Tibial artery (tissue), 4 donors: ENCODE measurements around the gene CALCOCO1.

Source experiments
- DNase-seq, 2 donors: peaks; one replicate each; pipeline ENCODE4 v3.0.0-alpha.2; 2019
- H3K27ac ChIP-seq, 2 donors: fragments of 200-600 bp; sonication (generic) in 1 of 2; 1 replicate in 1 of 2; 2 replicates in 1 of 2; pipeline ENCODE4 v1.5.1; 2018 to 2019; ENCODE audit warnings: mild to moderate bottlenecking in 1 of 2
- H3K27me3 ChIP-seq, 2 donors: fragments of 200-600 bp; sonication (generic) in 1 of 2; one replicate each; pipeline versions ENCODE4 v1.5.1 to v1.6.0; 2016 to 2019
- H3K36me3 ChIP-seq, 3 donors: fragments of 200-600 bp; sonication (generic) in 2 of 3; one replicate each; pipeline ENCODE4 v1.5.1; 2016 to 2019; ENCODE audit warnings: mild to moderate bottlenecking in 2 of 3
- H3K4me1 ChIP-seq, 4 donors: fragments of 200-600 bp; sonication (generic) in 2 of 4; 1 replicate in 3 of 4; 2 replicates in 1 of 4; pipeline ENCODE4 v1.5.1; 2016 to 2019
- H3K4me3 ChIP-seq, 2 donors: fragments of 200-600 bp; sonication (generic) in 1 of 2; 1 replicate in 1 of 2; 2 replicates in 1 of 2; pipeline ENCODE4 v1.5.1; 2018 to 2019; ENCODE audit warnings: mild to moderate bottlenecking in 2 of 2
- H3K9me3 ChIP-seq, 3 donors: fragments of 200-600 bp; sonication (generic) in 1 of 3; one replicate each; pipeline ENCODE4 v1.5.1; 2016 to 2019
- CTCF ChIP-seq, 2 experiments: fragments of 200-600 bp in 1 of 2; fragments of 450-650 bp in 1 of 2; IDR thresholded peaks; one replicate each; pipeline ENCODE4 v1.5.1; 2017 to 2019; ENCODE audit warnings: antibody characterized with exemption in 2 of 2, mild to moderate bottlenecking in 1 of 2, moderate library complexity in 1 of 2
- intact Hi-C: fragments of 100-400 bp; cut with DNase I; formaldehyde crosslinking; loops from one replicate; pipeline ENCODE4 v1.15.0; 2023; ENCODE audit warnings: low total_unique reads

CALCOCO1 gene

GRCh38 chr12:53755451-53755891 lies 28.2 kb upstream of the CALCOCO1 start:
- no peak for TF ChIP-seq CTCF (IDR thresholded peaks at IDR 0.05)
- H3K4me1 ChIP-seq: peaks cover 0 to 24% (median 17%) of the 10 kb centered on the region in 4 donors
- no peaks in the 10 kb centered on the region for H3K9me3 ChIP-seq
- DNase-seq: no peak
- peaks cover 0 to 61% of the 10 kb centered on the region in 2 donors for H3K27me3 ChIP-seq
- H3K27ac ChIP-seq: no peak overlapping the region
- H3K4me3 ChIP-seq: no peak overlapping the region
- no peaks in the 10 kb centered on the region for H3K36me3 ChIP-seq
- intact Hi-C loops: no loop called here

GRCh38 chr12:53754633-53755264 lies 27.5 kb upstream of the CALCOCO1 start:
- Histone ChIP-seq H3K27ac (no peak overlapping the region), H3K4me1 (peaks cover 0 to 27% (median 17%) of the 10 kb centered on the region in 4 donors), H3K36me3 (no peaks in the 10 kb centered on the region), H3K9me3 (no peaks in the 10 kb centered on the region), H3K4me3 (no peak overlapping the region), H3K27me3 (peaks cover 0 to 60% of the 10 kb centered on the region in 2 donors)
- intact Hi-C loops: no loop called here
- no peak for DNase-seq
- no peak for TF ChIP-seq CTCF (IDR thresholded peaks at IDR 0.05)

DNA sequence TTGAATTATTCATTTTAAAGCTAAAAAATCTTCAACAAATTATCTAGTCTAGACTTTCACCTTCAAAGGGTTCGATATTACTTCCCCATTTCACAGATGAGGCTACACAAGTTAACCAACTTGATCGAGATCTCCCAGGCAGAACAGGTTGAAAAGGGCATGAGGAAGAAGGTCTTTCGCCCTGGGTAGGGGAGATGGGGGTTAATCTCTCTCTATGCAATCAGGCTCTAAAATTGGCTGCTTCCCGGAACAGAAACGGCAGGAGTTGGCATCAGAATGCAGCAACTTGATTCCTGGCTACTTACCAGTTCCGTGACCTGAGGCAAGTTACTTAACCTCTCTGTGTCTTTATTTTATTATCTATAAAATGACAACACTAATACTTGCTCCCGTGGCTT lies 26.9 kb upstream of the CALCOCO1 start:
- no peak for TF ChIP-seq CTCF (IDR thresholded peaks at IDR 0.05)
- no peak overlapping the region for H3K27ac ChIP-seq
- H3K4me1 ChIP-seq: peaks cover 0 to 27% (median 17%) of the 10 kb centered on the region in 4 donors
- no peak overlapping the region for H3K4me3 ChIP-seq
- intact Hi-C loops: no loop called here
- H3K27me3 ChIP-seq: peaks cover 0 to 58% of the 10 kb centered on the region in 2 donors
- H3K9me3 ChIP-seq: no peaks in the 10 kb centered on the region
- no peaks in the 10 kb centered on the region for H3K36me3 ChIP-seq
- no peak for DNase-seq

GRCh38 chr12:53752621-53753020 lies 25.4 kb upstream of the CALCOCO1 start:
- peaks cover 0 to 27% (median 17%) of the 10 kb centered on the region in 4 donors for H3K4me1 ChIP-seq
- H3K4me3 ChIP-seq: no peak overlapping the region
- intact Hi-C loops: no loop called here
- no peak for DNase-seq
- no peak overlapping the region for H3K27ac ChIP-seq
- TF ChIP-seq CTCF (IDR thresholded peaks at IDR 0.05): no peak
- H3K27me3 ChIP-seq: peaks cover 0 to 56% of the 10 kb centered on the region in 2 donors
- no peaks in the 10 kb centered on the region for H3K36me3 ChIP-seq
- no peaks in the 10 kb centered on the region for H3K9me3 ChIP-seq

GRCh38 chr12:53752192-53752601 lies 24.9 kb upstream of the CALCOCO1 start:
- intact Hi-C loops: no loop called here
- H3K27ac ChIP-seq: no peak overlapping the region
- no peaks in the 10 kb centered on the region for H3K36me3 ChIP-seq
- peaks cover 0 to 26% (median 17%) of the 10 kb centered on the region in 4 donors for H3K4me1 ChIP-seq
- DNase-seq: peak in 1 of 2 donors; percentile 62
- TF ChIP-seq CTCF (IDR thresholded peaks at IDR 0.05): no peak
- no peaks in the 10 kb centered on the region for H3K9me3 ChIP-seq
- peak overlapping the region; percentile 50 to 61 for H3K4me3 ChIP-seq
- peaks cover 0 to 57% of the 10 kb centered on the region in 2 donors for H3K27me3 ChIP-seq
